ENCODE results near the gene ETV6. TPM values are rescaled to one million over a fixed set of nuclear protein-coding genes. Genes with fewer than 3 reads are reported as not detected.

Gene ETV6
- total and polyA plus RNA-seq, 2 of the 8 experiments (the other 6 are each of a cell fraction or from before 2014, with no cell fraction given) = 5.5 to 23.9 TPM

- Histone ChIP-seq H2BK5ac (ENCODE audit: low read depth, low read length) (no peak overlapping the region), H2AK5ac (ENCODE audit: low read depth, low read length) (no peak overlapping the region), H2BK20ac (ENCODE audit: low read length) (no peak overlapping the region), H3K27ac (ENCODE audit: low read depth, low read length) (no peak overlapping the region), H3K79me1 (ENCODE audit: low read depth, low read length) (peaks cover 13% of the 10 kb centered on the region), H2BK15ac (ENCODE audit: low read length) (no peak overlapping the region), H3K9ac (replicated peaks in 1 of 4; ENCODE audit: extremely low read depth in 1 of 4, low read depth in 3 of 4, low read length in 3 of 4) (no peak overlapping the region), H2AFZ (ENCODE audit: low read length) (no peak overlapping the region), H3K27me3 (replicated peaks in 1 of 4; ENCODE audit: control insufficient read depth in 3 of 4, extremely low read depth in 1 of 4, insufficient read depth in 3 of 4, low read length in 3 of 4) (no peaks in the 10 kb centered on the region), H4K8ac (ENCODE audit: extremely low read depth, insufficient read depth, low read length) (no peak overlapping the region), H3K56ac (replicated peaks; ENCODE audit: insufficient read length, low read depth, low read length) (no peak overlapping the region), H3K23ac (ENCODE audit: insufficient read length) (no peak overlapping the region), H3K4ac (replicated peaks; ENCODE audit: insufficient read length, low read depth, low read length) (no peak overlapping the region), H4K91ac (replicated peaks; ENCODE audit: insufficient read length, low read length) (no peak overlapping the region), H3K79me2 (ENCODE audit: control insufficient read depth in 1 of 2, insufficient read depth in 2 of 2, low read length in 2 of 2) (peaks cover 0 to 46% of the 10 kb centered on the region in 2 experiments; a peak in 2 of 4 replicates), H3K4me1 (replicated peaks in 1 of 4; ENCODE audit: control insufficient read depth in 3 of 4, insufficient read depth in 4 of 4, low read length in 3 of 4) (peaks cover 9 to 26% (median 18%) of the 10 kb centered on the region in 4 experiments), H2BK120ac (replicated peaks; ENCODE audit: low read depth, low read length) (no peak overlapping the region), H4K5ac (ENCODE audit: insufficient read length, low read depth, low read length) (no peak overlapping the region), H3K36me3 (ENCODE audit: control insufficient read depth in 2 of 4, insufficient read depth in 4 of 4, low read length in 3 of 4) (no peaks in the 10 kb centered on the region), H3K18ac (ENCODE audit: extremely low read depth, low read length) (no peak overlapping the region), H3K23me2 (ENCODE audit: low read depth, low read length) (no peaks in the 10 kb centered on the region; the same call in 1 of the 2 replicates), H3K9me3 (ENCODE audit: insufficient read depth in 2 of 2, low read depth in 1 of 2, low read length in 1 of 2) (no peaks in the 10 kb centered on the region), H3K14ac (ENCODE audit: insufficient read length) (no peak overlapping the region), H3K4me2 (ENCODE audit: insufficient read depth in 1 of 2, low read depth in 2 of 2, low read length in 2 of 2) (no peak overlapping the region), H2BK12ac (ENCODE audit: low read depth, low read length) (no peak overlapping the region), H3K4me3 (ENCODE audit: extremely low read depth in 1 of 4, insufficient read depth in 2 of 4, low read depth in 3 of 4, low read length in 4 of 4) (no peak overlapping the region), H4K20me1 (replicated peaks in 1 of 2; ENCODE audit: control insufficient read depth in 1 of 2, insufficient read depth in 2 of 2, low read length in 2 of 2) (peaks cover 0 to 4% of the 10 kb centered on the region in 2 experiments)
- FAIRE-seq (no peak), DNase-seq (ENCODE audit: low read depth in 1 of 2, low spot score in 2 of 2) (no peak)
- 89% methylated on average over 5 of the region's 5 CpGs; no CpG with 5 or more reads in 1 of the 2 experiments for WGBS, 2 experiments (ENCODE audit: extremely low coverage in 1 of 2, insufficient coverage in 1 of 2, insufficient read length in 1 of 2, insufficient replicate concordance in 2 of 2, low coverage in 1 of 2, low lambda C conversion rate in 2 of 2, missing lambda C conversion rate in 1 of 2)
- no peak for TF ChIP-seq CTCF (IDR thresholded peaks at IDR 0.05; ENCODE audit: control extremely low read depth in 1 of 3, insufficient read depth in 1 of 3, low read depth in 1 of 3, low read length in 3 of 3)
- peak; percentile 75; the same call in 1 of the 2 replicates for TF ChIP-seq CEBPB (IDR thresholded peaks at IDR 0.05; ENCODE audit: low read depth, low read length)
- TF ChIP-seq NRF1 (IDR thresholded peaks at IDR 0.05; ENCODE audit: low read depth, low read length) = no peak
- no peak for TF ChIP-seq ATF3 (IDR thresholded peaks at IDR 0.05; ENCODE audit: insufficient read depth, low read depth, low read length)
- CTCF ChIA-PET (ENCODE audit: partially characterized antibody) = interaction anchor here (0.6 to 1.3 kb wide), 4 partner anchors 16 to 90 kb away, joined by 3 to 4 read pairs (median 3); no protein-coding TSS in a partner anchor
- POLR2A ChIA-PET (ENCODE audit: partially characterized antibody) = no interaction called here
These were observed 19.9 kb downstream of the ETV6 start for GRCh38 chr12:11669348-11669747.

All from H1 (cell line).